ENCODE results near the gene BARD1.

DNA sequence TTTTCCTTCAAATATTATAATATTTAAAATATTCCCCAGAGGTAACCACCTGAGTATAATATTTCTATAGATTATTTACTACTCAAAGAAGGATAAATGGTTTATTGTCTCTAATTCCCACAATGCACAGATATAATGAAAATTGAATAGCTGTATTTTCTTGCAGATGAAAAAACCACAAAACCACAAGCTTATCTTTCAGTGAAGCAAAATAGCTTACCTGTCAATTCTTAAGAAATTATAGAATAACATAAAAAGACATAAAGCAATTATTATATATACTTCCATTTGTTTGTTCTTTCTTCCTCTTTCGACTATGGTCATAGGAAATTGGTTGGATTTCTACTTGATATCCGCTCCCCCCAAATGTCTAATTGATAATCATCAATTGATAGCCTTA lies 98.8 kb downstream of the BARD1 start:
- TF ChIP-seq, protein P1, sequence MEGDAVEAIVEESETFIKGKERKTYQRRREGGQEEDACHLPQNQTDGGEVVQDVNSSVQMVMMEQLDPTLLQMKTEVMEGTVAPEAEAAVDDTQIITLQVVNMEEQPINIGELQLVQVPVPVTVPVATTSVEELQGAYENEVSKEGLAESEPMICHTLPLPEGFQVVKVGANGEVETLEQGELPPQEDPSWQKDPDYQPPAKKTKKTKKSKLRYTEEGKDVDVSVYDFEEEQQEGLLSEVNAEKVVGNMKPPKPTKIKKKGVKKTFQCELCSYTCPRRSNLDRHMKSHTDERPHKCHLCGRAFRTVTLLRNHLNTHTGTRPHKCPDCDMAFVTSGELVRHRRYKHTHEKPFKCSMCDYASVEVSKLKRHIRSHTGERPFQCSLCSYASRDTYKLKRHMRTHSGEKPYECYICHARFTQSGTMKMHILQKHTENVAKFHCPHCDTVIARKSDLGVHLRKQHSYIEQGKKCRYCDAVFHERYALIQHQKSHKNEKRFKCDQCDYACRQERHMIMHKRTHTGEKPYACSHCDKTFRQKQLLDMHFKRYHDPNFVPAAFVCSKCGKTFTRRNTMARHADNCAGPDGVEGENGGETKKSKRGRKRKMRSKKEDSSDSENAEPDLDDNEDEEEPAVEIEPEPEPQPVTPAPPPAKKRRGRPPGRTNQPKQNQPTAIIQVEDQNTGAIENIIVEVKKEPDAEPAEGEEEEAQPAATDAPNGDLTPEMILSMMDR (IDR thresholded peaks at IDR 0.05) = no peak
- TF ChIP-seq POLR2A (IDR thresholded peaks at IDR 0.05) = no peak

All from breast epithelium (tissue), 3 donors.